AG04449 (cell line): ENCODE measurements around the gene GMEB1.
"Not testable (repeated sequence)": the region's sequence is repeated elsewhere in the genome, so short reads cannot be mapped to it uniquely, and the experiment has no call there.

Source experiments
- CTCF ChIA-PET: fragments of 350-600 bp; formaldehyde crosslinking; extraction: SDS; loops from one replicate; lab custom pipeline; 2021; ENCODE audit warnings: antibody characterized with exemption; lab: Yijun Ruan, JAX
- POLR2A ChIA-PET: fragments of 400-600, 350-600 bp; formaldehyde crosslinking; extraction: SDS; loops from one replicate; lab custom pipeline; 2020; ENCODE audit warnings: antibody characterized with exemption, inconsistent platforms; lab: Yijun Ruan, JAX
- DNase-seq: peaks from one replicate; pipeline ENCODE4 v3.0.0-alpha.2; 2010; ENCODE audit warnings: low read depth, low spot score
- H3K4me3 ChIP-seq: 2 replicates; pipeline ENCODE4 v1.5.1; 2011; ENCODE audit warnings: low read depth, mild to moderate bottlenecking, control low read depth, low read length
- CTCF ChIP-seq: IDR thresholded peaks from one replicate; pipeline ENCODE4 v1.5.1; 2011; ENCODE audit warnings: mild to moderate bottlenecking, moderate library complexity, low read length, control low read depth, inconsistent platforms; ENCODE audit not compliant: insufficient read depth; ENCODE audit errors: missing control alignments

GMEB1 gene

GRCh38 chr1:28737307-28738132, 68.9 kb downstream of the GMEB1 start:
- TF ChIP-seq CTCF, result no peak
- POLR2A ChIA-PET, result interaction anchor here (0.5 to 1.9 kb wide), 9 partner anchors 9 to 232 kb away, joined by 3 to 26 read pairs (median 8); partner anchors contain the start of genes GMEB1, RCC1, RNU11 and TAF12
- CTCF ChIA-PET, result interaction anchor here (0.6 to 5.6 kb wide), 22 partner anchors 9 to 147 kb away, joined by 3 to 91 read pairs (median 6); partner anchors contain the start of gene TAF12
- H3K4me3 ChIP-seq, result peak overlapping the region; percentile 63
- DNase-seq, result no peak

- H3K4me3 ChIP-seq, result no peak overlapping the region
- no peak for DNase-seq
- TF ChIP-seq CTCF, result no peak
- ChIA-PET POLR2A (interaction anchor here (0.7 kb wide), 1 partner anchor 15 kb away, joined by 3 read pairs; no protein-coding TSS in a partner anchor), CTCF (no interaction called here)
Measured at GRCh38 chr1:28740118-28740517, 71.5 kb downstream of the GMEB1 start.

- CTCF ChIA-PET, result interaction anchor here (4.5 kb wide), 1 partner anchor 8 kb away, joined by 41 read pairs; the partner anchor contains the start of gene YTHDF2
Measured at GRCh38 chr1:28744184-28744583, 75.6 kb downstream of the GMEB1 start.

GRCh38 chr1:28745653-28746173, 77.1 kb downstream of the GMEB1 start:
- CTCF ChIA-PET, result interaction anchor here (4.5 kb wide), 1 partner anchor 10 kb away, joined by 41 read pairs; the partner anchor contains the start of gene YTHDF2
- H3K4me3 ChIP-seq, result no peak overlapping the region
- DNase-seq, result no peak
- TF ChIP-seq CTCF, result no peak
- POLR2A ChIA-PET, result interaction anchor here (1.9 kb wide), 1 partner anchor 9 kb away, joined by 8 read pairs; the partner anchor contains the start of gene YTHDF2

More at GRCh38 chr1:28744184-28744583, 75.6 kb downstream of the GMEB1 start:
- DNase-seq, result no peak
- POLR2A ChIA-PET, result no interaction called here
- TF ChIP-seq CTCF, result no peak
- H3K4me3 ChIP-seq, result no peak overlapping the region

GRCh38 chr1:28750330-28750729, 81.7 kb downstream of the GMEB1 start:
- POLR2A ChIA-PET, result interaction anchor here (1.2 to 1.7 kb wide), 2 partner anchors 9 to 14 kb away, joined by 4 to 6 read pairs; partner anchors contain the start of gene YTHDF2
- CTCF ChIA-PET, result interaction anchor here (3.9 kb wide), 1 partner anchor 14 kb away, joined by 33 read pairs; the partner anchor contains the start of gene YTHDF2
- H3K4me3 ChIP-seq, result no peak overlapping the region
- DNase-seq, result no peak
- no peak for TF ChIP-seq CTCF

GRCh38 chr1:28750771-28751294, 82.2 kb downstream of the GMEB1 start:
- ChIA-PET CTCF (interaction anchor here (1.2 to 3.9 kb wide), 2 partner anchors 14 to 34 kb away, joined by 3 to 33 read pairs; partner anchors contain the start of gene YTHDF2), POLR2A (interaction anchor here (1.2 to 1.7 kb wide), 2 partner anchors 9 to 14 kb away, joined by 4 to 6 read pairs; partner anchors contain the start of gene YTHDF2)
- not testable (repeated sequence) for DNase-seq, H3K4me3 ChIP-seq
